ENCODE results near the gene ZNF275.

DNA sequence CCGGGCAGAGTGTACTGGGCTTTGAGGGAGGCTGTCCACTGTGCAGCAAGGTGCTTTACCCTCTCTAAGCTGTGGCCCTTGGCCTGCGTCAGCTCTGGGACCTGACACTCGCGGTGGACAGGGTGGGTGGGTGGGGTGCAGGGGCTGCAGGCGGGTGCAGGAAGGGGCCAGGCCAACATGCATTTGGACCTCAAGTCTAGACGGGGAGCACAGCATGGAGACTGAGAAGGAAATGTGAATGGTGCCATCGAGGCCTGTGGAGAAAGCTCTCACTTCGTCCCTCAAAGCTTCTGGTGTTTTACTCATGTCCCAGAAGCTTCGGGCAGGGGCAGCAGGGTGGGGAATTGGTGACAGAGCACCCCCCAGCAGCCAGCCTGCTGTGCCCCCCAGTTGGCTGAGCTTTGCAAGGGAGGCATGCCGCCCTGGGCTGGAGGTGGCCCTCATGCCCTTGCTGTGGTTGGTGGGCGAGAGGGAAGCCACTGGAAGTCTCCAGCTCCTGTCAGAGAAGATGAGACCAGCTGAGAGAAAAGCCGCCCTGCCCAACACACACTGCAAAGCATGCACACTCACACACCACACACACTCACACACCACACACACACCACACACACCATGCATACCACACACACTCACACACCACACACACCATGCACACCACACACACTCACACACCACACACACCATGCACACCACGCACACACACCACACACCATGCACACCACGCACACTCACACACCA, 54.9 kb downstream of the ZNF275 start:
- TF ChIP-seq, protein P1, sequence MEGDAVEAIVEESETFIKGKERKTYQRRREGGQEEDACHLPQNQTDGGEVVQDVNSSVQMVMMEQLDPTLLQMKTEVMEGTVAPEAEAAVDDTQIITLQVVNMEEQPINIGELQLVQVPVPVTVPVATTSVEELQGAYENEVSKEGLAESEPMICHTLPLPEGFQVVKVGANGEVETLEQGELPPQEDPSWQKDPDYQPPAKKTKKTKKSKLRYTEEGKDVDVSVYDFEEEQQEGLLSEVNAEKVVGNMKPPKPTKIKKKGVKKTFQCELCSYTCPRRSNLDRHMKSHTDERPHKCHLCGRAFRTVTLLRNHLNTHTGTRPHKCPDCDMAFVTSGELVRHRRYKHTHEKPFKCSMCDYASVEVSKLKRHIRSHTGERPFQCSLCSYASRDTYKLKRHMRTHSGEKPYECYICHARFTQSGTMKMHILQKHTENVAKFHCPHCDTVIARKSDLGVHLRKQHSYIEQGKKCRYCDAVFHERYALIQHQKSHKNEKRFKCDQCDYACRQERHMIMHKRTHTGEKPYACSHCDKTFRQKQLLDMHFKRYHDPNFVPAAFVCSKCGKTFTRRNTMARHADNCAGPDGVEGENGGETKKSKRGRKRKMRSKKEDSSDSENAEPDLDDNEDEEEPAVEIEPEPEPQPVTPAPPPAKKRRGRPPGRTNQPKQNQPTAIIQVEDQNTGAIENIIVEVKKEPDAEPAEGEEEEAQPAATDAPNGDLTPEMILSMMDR (IDR thresholded peaks at IDR 0.05): no peak
- no peak for TF ChIP-seq POLR2A (IDR thresholded peaks at IDR 0.05)
